ENCODE data around the gene CISD2.

- TF ChIP-seq, protein P1, sequence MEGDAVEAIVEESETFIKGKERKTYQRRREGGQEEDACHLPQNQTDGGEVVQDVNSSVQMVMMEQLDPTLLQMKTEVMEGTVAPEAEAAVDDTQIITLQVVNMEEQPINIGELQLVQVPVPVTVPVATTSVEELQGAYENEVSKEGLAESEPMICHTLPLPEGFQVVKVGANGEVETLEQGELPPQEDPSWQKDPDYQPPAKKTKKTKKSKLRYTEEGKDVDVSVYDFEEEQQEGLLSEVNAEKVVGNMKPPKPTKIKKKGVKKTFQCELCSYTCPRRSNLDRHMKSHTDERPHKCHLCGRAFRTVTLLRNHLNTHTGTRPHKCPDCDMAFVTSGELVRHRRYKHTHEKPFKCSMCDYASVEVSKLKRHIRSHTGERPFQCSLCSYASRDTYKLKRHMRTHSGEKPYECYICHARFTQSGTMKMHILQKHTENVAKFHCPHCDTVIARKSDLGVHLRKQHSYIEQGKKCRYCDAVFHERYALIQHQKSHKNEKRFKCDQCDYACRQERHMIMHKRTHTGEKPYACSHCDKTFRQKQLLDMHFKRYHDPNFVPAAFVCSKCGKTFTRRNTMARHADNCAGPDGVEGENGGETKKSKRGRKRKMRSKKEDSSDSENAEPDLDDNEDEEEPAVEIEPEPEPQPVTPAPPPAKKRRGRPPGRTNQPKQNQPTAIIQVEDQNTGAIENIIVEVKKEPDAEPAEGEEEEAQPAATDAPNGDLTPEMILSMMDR (IDR thresholded peaks at IDR 0.05): no peak
- TF ChIP-seq POLR2AphosphoS5 (IDR thresholded peaks at IDR 0.05): no peak
- TF ChIP-seq POLR2A (IDR thresholded peaks at IDR 0.05): no peak
Measured at GRCh38 chr4:102883278-102883677, 14.5 kb downstream of the CISD2 start.

Data from prostate gland (tissue), 2 donors.